NCI-H2196 (cell line): ENCODE data around the gene NAA38.

ENCODE experiments used
- DNase-seq: peaks from one replicate; lab custom pipeline; 2025; ENCODE audit not compliant: unreplicated experiment; lab: John Stamatoyannopoulos, UW

Gene NAA38

GRCh38 chr17:7852919-7853690, 4.3 kb downstream of the NAA38 start:
- DNase-seq, result no peak

- no peak for DNase-seq
These were observed 5.1 kb downstream of the NAA38 start for GRCh38 chr17:7852262-7852670.

- peak; percentile 84 for DNase-seq
These were observed 5.7 kb downstream of the NAA38 start for GRCh38 chr17:7851438-7852261.

- no peak for DNase-seq
These were observed 6.5 kb downstream of the NAA38 start for GRCh38 chr17:7850701-7851437.

- no peak for DNase-seq
These were observed 7.4 kb downstream of the NAA38 start for GRCh38 chr17:7849751-7850504.

GRCh38 chr17:7849130-7849750, 8.1 kb downstream of the NAA38 start:
- DNase-seq, result no peak

- no peak for DNase-seq
These were observed 8.6 kb downstream of the NAA38 start for GRCh38 chr17:7848739-7849129.

- no peak for DNase-seq
These were observed 9.2 kb downstream of the NAA38 start for GRCh38 chr17:7848131-7848579.

- no peak for DNase-seq
These were observed 10.3 kb downstream of the NAA38 start for GRCh38 chr17:7846765-7847661.

- no peak for DNase-seq
These were observed 11.2 kb downstream of the NAA38 start for GRCh38 chr17:7846063-7846735.

GRCh38 chr17:7845359-7846062, 11.8 kb downstream of the NAA38 start:
- DNase-seq, result no peak

- DNase-seq, result peak; percentile 75
These were observed 12.8 kb downstream of the NAA38 start for GRCh38 chr17:7844292-7845154.

- DNase-seq, result peak; percentile 74
These were observed 13.6 kb downstream of the NAA38 start for GRCh38 chr17:7843536-7844291.

GRCh38 chr17:7843257-7843535, 14.2 kb downstream of the NAA38 start:
- DNase-seq, result no peak

GRCh38 chr17:7842380-7843256, 14.7 kb downstream of the NAA38 start:
- no peak for DNase-seq

GRCh38 chr17:7841915-7842379, 15.4 kb downstream of the NAA38 start:
- peak; percentile 72 for DNase-seq
